NCI-H146 treated with DMSO at 0.1 percent for 48 hours (cell line): Measurements from ENCODE around the gene RSPO4.

Experiments
- DNase-seq: peaks from one replicate; lab custom pipeline; 2025; ENCODE audit not compliant: unreplicated experiment; lab: John Stamatoyannopoulos, UW

The RSPO4 gene

DNA sequence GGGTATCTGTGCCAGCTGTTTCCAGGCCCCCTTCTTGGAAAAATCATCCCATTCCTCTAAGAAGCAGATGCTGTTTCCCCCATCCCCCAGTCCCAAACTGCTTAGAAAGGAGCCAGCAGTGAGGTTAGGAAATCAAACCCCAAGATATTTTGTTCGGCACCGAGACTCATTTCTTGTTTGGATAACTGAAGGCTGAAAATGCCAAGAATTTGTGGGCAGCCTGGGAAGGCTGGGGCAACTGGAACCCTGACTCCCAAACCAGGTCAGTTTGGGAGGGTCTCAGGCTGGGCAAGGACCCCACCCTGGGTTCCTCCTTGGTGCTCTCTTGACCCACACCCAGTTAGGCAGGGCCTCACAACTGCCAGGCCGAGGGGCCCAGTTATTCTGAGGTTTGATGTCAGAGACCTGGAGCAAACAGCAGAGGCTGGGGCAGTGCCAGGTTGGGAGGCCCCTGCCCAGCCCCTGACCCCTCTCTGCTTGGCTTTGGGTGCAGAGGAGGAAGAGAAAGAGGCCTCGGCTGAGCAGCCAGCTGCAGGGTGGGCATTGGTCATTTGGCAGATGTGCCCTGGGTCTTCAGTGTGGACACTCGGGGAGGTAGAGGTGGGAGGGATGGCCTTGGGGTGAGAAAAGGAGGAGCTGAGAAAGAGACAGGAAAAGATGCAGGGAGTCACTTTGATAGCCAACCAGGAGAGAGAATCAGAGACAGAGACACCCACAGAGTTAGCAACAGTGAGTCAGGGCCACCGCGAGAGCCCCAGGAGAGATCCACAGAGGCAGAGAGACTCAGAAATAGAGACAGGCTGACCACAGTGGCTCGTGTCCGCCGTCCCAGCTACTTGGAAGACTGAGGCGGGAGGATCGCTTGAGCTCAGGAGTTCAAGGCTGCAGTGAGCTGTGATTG, 91.0 kb downstream of the RSPO4 start:
- DNase-seq, result no peak

DNA sequence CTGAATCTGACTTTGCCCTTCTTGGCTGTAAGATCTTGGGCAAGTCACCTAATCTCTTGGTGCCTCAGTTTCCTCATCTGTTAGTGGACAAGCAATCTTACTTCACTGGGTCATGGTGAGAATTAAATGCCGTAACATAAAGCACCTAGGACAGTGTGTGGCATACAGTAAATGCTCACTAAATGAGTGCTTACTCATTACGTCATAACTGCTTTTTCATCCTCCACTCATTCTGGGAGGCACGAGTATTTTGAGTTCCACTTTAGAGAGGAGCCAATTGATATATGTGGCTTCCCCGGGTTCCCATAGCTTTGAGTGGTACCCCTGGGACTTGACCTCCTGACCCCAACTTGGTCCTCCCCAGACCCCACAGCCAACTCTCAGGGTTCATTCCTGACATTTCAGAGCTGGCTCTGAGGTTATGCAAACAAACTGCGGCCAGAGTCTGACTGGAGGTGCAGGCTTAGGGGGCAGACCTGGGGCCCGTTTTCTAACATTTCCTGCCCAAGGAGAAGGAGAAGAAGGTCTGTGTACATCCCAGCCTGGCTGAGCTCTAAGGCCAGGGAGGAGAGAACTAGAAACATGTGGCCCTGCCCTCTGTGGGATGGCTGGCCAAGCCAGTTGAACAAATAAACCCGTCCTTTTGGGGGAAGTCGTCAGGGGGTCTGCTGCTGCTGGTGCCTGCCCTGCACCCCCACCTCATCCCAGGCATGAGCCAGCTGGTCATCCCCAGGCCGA, 91.8 kb downstream of the RSPO4 start:
- DNase-seq, result no peak

DNA sequence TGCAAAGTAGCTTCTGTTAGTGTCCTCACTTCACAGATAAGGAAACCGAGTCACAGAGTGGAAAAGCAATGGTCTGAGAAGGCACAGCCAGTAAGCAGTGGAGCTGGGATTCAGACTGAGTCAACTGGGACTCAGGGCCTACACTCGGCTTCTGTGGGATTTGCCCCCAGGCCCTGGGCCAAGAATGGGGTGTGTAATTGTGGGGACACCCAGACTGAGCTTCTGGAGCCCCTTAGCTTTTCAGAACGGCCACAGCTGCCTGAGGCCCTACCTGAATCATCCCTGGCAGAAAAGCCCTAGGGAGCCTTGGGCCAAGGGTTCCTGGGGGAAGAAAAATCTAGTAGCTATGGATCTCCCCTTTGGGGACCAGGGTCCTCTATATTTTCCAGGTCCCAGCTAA, 92.5 kb downstream of the RSPO4 start:
- DNase-seq, result no peak
